ENCODE measurements around the gene LIPT2. TPM values are rescaled to one million over a fixed set of nuclear protein-coding genes. Genes with fewer than 3 reads are reported as not detected.

Gene LIPT2
- total RNA-seq: 1 to 10 TPM; 4.3 to 5.4 TPM

GRCh38 chr11:74492974-74493790, at the start of gene LIPT2:
Gene LIPT2 (minus strand): TSS chr11:74493724. CDS start chr11:74493703, 21 bp downstream.

GRCh38 chr11:74466916-74467885, 26.3 kb downstream of the LIPT2 start, which contains the start of gene KCNE3:
Gene KCNE3 (minus strand): TSS chr11:74467549. CDS start chr11:74457563, 9,986 bp downstream.

Other genes starting within 250 kb of the LIPT2 start
- not detected for gene P4HA3, start 182.1 kb downstream of the LIPT2 start, total RNA-seq
- 1 to 10 TPM; 6.8 to 7.1 TPM for gene PGM2L1, start 95.3 kb downstream of the LIPT2 start, total RNA-seq
- not detected for gene KCNE3, start 26.2 kb downstream of the LIPT2 start, total RNA-seq
- gene POLD3, start 98.9 kb upstream of the LIPT2 start, total RNA-seq: 10 to 100 TPM; 39.1 to 42.4 TPM
- gene CHRDL2, start 237.7 kb upstream of the LIPT2 start, total RNA-seq: not detected